Activated T-helper 2 cell treated with anti-CD3 and anti-CD28 coated beads, Interferon-gamma antibody, Interleukin-2, Interleukin-4, amounts not matched to agents 10 μg/mL and 5 μg/mL and 100 μg/mL, durations not matched to agents 14 hours and 24 hours and 36 hours (primary cell): ENCODE data around the gene TUBGCP2. TPM values are rescaled to one million over a fixed set of nuclear protein-coding genes. Genes with fewer than 3 reads are reported as not detected.
"Not testable (repeated sequence)": the region's sequence is repeated elsewhere in the genome, so short reads cannot be mapped to it uniquely, and the experiment has no call there.

ENCODE experiments used
- DNase-seq: peaks from one replicate; pipeline ENCODE4 v3.0.0; 2021; ENCODE audit warnings: low spot score
- H3K27ac Mint-ChIP-seq: one replicate; pipeline ENCODE4 v1.8.0; 2021; ENCODE audit warnings: mixed read lengths
- H3K27me3 Mint-ChIP-seq: one replicate; pipeline ENCODE4 v1.8.0; 2021; ENCODE audit warnings: low read depth, mixed read lengths
- H3K36me3 Mint-ChIP-seq: one replicate; pipeline ENCODE4 v1.8.0; 2021; ENCODE audit warnings: low read depth, mixed read lengths
- H3K4me1 Mint-ChIP-seq: one replicate; pipeline ENCODE4 v1.8.0; 2021; ENCODE audit warnings: low read depth, mixed read lengths
- H3K4me3 Mint-ChIP-seq: one replicate; pipeline ENCODE4 v1.8.0; 2021; ENCODE audit warnings: low read depth, mild to moderate bottlenecking, moderate library complexity, mixed read lengths
- H3K9me3 Mint-ChIP-seq: one replicate; pipeline ENCODE4 v1.8.0; 2021; ENCODE audit warnings: mixed read lengths
- intact Hi-C: fragments of 100-400 bp; cut with micrococcal nuclease; formaldehyde crosslinking; loops from one replicate; pipeline ENCODE4 v1.15.1; 2023
- total RNA-seq: library from RNA; stranded (reverse); gene quantifications from 2 replicates; pipeline ENCODE4 v1.2.3, GENCODE V29; 2022

TUBGCP2 gene
- total RNA-seq, 1 donor from 2014 or later: 60.4 TPM

GRCh38 chr10:133326223-133326551 lies 17.5 kb upstream of the TUBGCP2 start:
- no peaks in the 10 kb centered on the region for H3K36me3 Mint-ChIP-seq
- no peaks in the 10 kb centered on the region for H3K4me1 Mint-ChIP-seq
- no peaks in the 10 kb centered on the region for H3K9me3 Mint-ChIP-seq
- intact Hi-C loops: loop anchor here (5.0 kb wide), 2 partner anchors 66 to 196 kb away; partner anchors contain the start of gene MTG1
- H3K27me3 Mint-ChIP-seq: peaks cover 37% of the 10 kb centered on the region
- H3K4me3 Mint-ChIP-seq: no peak overlapping the region
- H3K27ac Mint-ChIP-seq: no peak overlapping the region
- DNase-seq: no peak

DNA sequence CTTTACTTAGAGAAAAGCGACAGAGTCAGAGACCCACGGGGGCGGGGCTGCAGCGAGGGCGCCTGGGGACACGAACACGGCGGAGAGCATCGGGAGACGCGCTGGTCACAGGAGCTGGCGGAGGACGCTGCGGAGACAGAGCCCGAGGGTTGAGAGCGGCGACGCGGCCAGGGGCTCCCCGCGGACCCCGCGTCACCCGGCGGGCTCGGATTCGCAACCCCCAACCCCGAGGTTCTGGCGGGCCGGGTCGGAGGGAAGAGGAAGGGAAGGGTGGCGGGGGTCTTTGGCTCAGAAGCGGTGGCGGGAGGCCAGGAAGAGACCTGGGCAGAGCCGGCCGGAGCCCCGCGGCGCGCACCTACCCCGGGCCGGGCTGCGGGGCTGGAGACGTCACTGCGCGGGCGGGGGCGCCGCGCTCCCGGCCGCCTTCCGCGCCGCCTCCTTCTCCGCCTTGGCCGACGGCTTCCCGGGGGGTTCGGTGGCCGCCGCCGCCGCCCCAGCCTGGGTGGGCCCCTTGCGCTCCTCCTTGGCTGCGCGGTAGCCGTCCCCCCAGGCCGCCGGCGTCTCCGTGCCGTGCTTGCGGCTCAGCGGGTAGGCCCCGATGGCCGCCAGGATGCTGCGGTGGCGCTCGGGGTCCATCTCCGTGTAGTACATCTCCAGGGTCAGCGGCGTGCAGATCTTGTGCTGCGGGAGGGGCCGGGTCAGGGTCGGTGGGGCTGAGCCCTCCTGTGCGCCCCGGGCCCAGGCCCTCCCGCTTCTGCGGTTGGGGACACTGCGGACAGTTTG lies 17.0 kb upstream of the TUBGCP2 start:
- H3K9me3 Mint-ChIP-seq: no peaks in the 10 kb centered on the region
- intact Hi-C loops: loop anchor here (5.0 kb wide), 2 partner anchors 67 to 197 kb away; partner anchors contain the start of gene MTG1
- no peak for DNase-seq
- H3K4me3 Mint-ChIP-seq: peak overlapping the region; percentile 57
- peaks cover 32% of the 10 kb centered on the region for H3K27me3 Mint-ChIP-seq
- H3K36me3 Mint-ChIP-seq: no peaks in the 10 kb centered on the region
- H3K27ac Mint-ChIP-seq: no peak overlapping the region
- H3K4me1 Mint-ChIP-seq: no peaks in the 10 kb centered on the region

- Mint-ChIP-seq H3K4me3 (no peak overlapping the region), H3K36me3 (no peaks in the 10 kb centered on the region), H3K9me3 (no peaks in the 10 kb centered on the region), H3K27me3 (peaks cover 32% of the 10 kb centered on the region), H3K4me1 (no peaks in the 10 kb centered on the region), H3K27ac (no peak overlapping the region)
- intact Hi-C loops: loop anchor here (5.0 kb wide), 2 partner anchors 67 to 197 kb away; partner anchors contain the start of gene MTG1
- no peak for DNase-seq
Measured at GRCh38 chr10:133324857-133325260, 16.2 kb upstream of the TUBGCP2 start.

- Mint-ChIP-seq H3K27me3 (peaks cover 31% of the 10 kb centered on the region), H3K27ac (no peak overlapping the region), H3K4me1 (peaks cover under 1% of the 10 kb centered on the region), H3K9me3 (no peaks in the 10 kb centered on the region), H3K4me3 (no peak overlapping the region), H3K36me3 (no peaks in the 10 kb centered on the region)
- intact Hi-C loops: no loop called here
- DNase-seq: peak; percentile 56
Measured at GRCh38 chr10:133324198-133324792, 15.6 kb upstream of the TUBGCP2 start.

DNA sequence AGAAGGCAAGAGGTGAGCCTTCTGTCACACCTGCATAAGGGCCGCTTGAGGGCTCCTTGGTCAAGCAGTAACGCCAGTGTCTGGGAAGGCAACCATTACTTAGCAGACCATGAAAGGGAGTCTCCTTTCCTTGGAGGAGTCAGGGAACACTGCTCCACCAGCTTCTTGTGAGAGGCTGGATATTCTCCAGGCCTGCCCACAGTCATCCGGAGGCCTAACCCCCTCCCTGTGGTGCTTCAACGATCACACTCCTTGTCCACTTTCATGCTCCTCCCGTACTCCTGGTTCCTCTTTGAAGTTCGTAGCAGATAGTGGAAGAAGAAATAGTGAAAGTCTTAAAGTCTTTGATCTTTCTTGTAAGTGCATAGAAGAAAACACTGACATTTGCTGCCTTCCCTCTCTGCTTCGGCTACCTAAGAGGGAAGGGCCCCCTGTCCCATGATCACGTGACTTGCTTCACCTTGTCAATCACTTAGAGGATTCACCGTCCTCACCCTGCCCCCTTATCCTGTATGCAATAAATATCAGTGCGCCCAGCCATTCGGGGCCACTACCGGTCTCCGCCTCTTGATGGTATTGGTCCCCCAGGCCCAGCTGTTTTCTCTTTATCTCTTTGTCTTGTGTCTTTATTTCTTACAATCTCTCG lies 13.5 kb upstream of the TUBGCP2 start:
- DNase-seq, H3K4me1 Mint-ChIP-seq, H3K36me3 Mint-ChIP-seq, intact Hi-C loops, H3K27ac Mint-ChIP-seq, H3K9me3 Mint-ChIP-seq, H3K4me3 Mint-ChIP-seq: not testable (repeated sequence)
- H3K27me3 Mint-ChIP-seq: peaks cover 22% of the 10 kb centered on the region

- H3K4me1 Mint-ChIP-seq, intact Hi-C loops, H3K9me3 Mint-ChIP-seq, H3K4me3 Mint-ChIP-seq, DNase-seq, H3K36me3 Mint-ChIP-seq, H3K27ac Mint-ChIP-seq: not testable (repeated sequence)
- H3K27me3 Mint-ChIP-seq: peaks cover 11% of the 10 kb centered on the region
Measured at GRCh38 chr10:133320852-133321422, 12.3 kb upstream of the TUBGCP2 start.

DNA sequence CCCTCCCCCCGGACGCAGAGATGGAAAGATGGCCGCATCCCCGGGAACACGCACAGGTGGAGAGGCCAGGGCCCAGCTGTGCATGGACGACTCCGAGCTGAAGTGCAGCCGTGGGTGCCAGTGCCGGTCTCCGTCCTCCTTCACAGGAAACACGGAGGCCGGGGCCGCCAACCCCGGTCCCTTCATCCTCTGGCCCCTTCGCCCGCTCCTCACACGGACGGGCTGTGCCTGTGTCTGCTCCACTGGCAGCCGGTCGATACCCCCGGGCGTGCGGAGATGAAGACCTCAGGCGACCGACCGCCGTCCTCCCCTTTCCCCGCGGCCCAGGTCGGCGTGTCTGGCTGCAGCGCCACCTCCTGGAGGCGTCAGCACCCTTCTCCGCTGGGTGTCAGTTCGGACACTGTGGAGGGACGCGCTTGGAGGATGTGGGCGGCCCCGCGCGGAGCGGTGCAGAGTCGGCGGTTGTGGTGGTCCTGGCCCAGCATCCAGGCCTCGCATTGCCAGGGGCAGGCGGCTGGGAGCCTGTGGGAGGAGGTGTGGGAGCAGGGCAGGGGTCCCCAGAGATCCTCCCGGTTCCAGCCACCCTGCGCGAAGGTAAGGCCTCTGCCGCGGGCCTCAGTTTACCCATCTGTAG lies 9.9 kb upstream of the TUBGCP2 start:
- Mint-ChIP-seq H3K27me3 (peaks cover 9% of the 10 kb centered on the region), H3K4me3 (peak overlapping the region; percentile 56), H3K36me3 (no peaks in the 10 kb centered on the region), H3K4me1 (peaks cover 6% of the 10 kb centered on the region), H3K27ac (no peak overlapping the region), H3K9me3 (no peaks in the 10 kb centered on the region)
- intact Hi-C loops: loop anchor here (1.0 kb wide), 1 partner anchor 174 kb away; no protein-coding TSS in a partner anchor
- peak; percentile 64 for DNase-seq

GRCh38 chr10:133316732-133317131 lies 8.1 kb upstream of the TUBGCP2 start:
- Mint-ChIP-seq H3K27ac (no peak overlapping the region), H3K4me1 (peaks cover 6% of the 10 kb centered on the region), H3K9me3 (no peaks in the 10 kb centered on the region), H3K4me3 (no peak overlapping the region), H3K27me3 (peaks cover 9% of the 10 kb centered on the region), H3K36me3 (peaks cover 11% of the 10 kb centered on the region)
- intact Hi-C loops: no loop called here
- DNase-seq: no peak

DNA sequence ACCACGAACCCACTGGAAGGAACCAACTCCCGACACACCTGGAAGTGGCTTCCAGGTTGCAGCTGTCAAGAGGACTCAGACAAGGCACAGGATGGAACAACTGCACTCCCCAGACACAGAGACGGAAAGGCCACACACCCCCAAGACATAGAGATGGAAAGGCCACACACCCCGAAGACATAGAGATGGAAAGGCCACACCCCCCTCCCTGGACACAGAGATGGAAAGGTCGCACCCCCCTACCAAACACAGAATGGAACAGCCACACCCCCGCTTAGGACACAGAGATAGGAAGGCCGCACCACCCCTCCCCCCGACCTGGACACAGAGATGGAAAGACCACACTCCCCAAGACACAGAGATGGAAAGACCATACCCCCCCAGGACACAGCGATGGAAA lies 7.6 kb upstream of the TUBGCP2 start:
- DNase-seq: no peak
- H3K36me3 Mint-ChIP-seq: peaks cover 15% of the 10 kb centered on the region
- no peak overlapping the region for H3K4me3 Mint-ChIP-seq
- no peaks in the 10 kb centered on the region for H3K9me3 Mint-ChIP-seq
- H3K27ac Mint-ChIP-seq: no peak overlapping the region
- peaks cover 9% of the 10 kb centered on the region for H3K27me3 Mint-ChIP-seq
- H3K4me1 Mint-ChIP-seq: peaks cover 6% of the 10 kb centered on the region
- intact Hi-C loops: no loop called here

- Mint-ChIP-seq H3K4me1 (peaks cover 6% of the 10 kb centered on the region), H3K4me3 (no peak overlapping the region), H3K36me3 (peaks cover 18% of the 10 kb centered on the region), H3K27ac (no peak overlapping the region), H3K27me3 (peaks cover 9% of the 10 kb centered on the region), H3K9me3 (no peaks in the 10 kb centered on the region)
- intact Hi-C loops: no loop called here
- no peak for DNase-seq
Measured at GRCh38 chr10:133315847-133316246, 7.2 kb upstream of the TUBGCP2 start.

DNA sequence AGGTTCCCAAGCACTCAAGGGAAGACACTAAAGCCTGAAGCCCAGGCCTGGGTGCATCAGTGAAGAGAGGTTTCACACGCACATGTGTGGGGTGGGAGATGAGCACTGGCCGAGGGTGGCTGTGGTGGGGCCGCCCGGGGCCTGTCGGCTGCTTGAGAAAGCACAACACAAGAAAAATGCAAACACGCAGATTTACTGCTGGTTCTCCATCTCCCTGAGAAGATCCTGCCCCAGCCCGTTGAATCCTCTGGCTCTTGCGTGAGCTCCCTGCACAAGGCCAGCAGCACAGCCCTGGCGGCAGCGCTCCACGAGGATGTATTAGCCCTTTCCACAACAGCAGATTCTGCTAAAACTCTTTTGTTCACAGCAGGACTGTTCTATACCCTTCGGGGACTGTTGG lies 6.2 kb upstream of the TUBGCP2 start:
- no peaks in the 10 kb centered on the region for H3K9me3 Mint-ChIP-seq
- H3K27ac Mint-ChIP-seq: no peak overlapping the region
- intact Hi-C loops: no loop called here
- DNase-seq: no peak
- peaks cover 21% of the 10 kb centered on the region for H3K36me3 Mint-ChIP-seq
- H3K4me3 Mint-ChIP-seq: no peak overlapping the region
- H3K27me3 Mint-ChIP-seq: peaks cover 5% of the 10 kb centered on the region
- peaks cover 6% of the 10 kb centered on the region for H3K4me1 Mint-ChIP-seq

- Mint-ChIP-seq H3K36me3 (peaks cover 21% of the 10 kb centered on the region), H3K27ac (no peak overlapping the region), H3K27me3 (no peaks in the 10 kb centered on the region), H3K9me3 (no peaks in the 10 kb centered on the region), H3K4me3 (no peak overlapping the region), H3K4me1 (peaks cover 4% of the 10 kb centered on the region)
- intact Hi-C loops: no loop called here
- DNase-seq: no peak
Measured at GRCh38 chr10:133313192-133313591, 4.5 kb upstream of the TUBGCP2 start.
